HG03095 (cell line): Measurements from ENCODE around the gene SH3TC1.

Experiments used
- ATAC-seq: cut with Tn5 transposase; IDR thresholded peaks from one replicate; pipeline ENCODE4 v1.9.1; 2021; ENCODE audit warnings: moderate library complexity; ENCODE audit not compliant: unreplicated experiment

SH3TC1 gene

DNA sequence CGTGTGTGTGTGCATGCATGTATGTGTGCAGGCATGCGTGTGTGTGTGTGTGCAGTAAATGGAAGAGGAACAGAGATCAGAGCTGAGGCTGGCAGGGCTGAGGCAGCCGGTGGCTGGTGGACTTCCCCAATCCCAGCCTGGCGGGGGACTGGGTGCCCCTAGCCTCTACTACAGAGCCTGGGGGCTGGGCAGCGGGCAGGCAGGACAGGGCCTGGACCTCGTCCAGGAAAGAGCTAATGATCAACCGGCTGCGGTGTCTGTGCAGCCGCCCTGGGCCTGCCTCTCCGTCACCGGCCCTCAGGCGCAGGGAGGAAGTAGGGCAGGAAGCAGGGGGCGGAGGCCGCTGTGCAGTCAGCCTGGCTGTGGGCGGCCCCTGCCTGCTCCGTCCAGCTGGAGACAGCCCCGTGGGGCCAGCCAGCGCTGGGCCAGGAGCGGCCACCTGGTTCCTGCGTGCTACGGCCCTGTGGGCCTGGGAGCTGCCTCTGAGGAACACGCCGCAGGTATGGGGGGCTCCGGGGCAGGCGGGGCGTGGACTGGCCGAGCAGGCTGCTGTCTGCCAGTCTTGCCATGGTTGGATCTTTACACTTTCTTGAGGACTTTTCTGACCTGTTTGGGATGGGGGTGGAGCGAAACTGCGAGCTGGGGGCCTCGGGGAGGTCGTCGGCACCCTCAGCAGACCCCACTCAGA, at the start of gene SH3TC1:
Gene SH3TC1, plus strand, starts transcription at position 385 of the 688 bp plus-strand sequence. CDS start 5,905 bp downstream, outside the sequence.
- peak; percentile 79 for ATAC-seq

GRCh38 chr4:8149664-8150063, 49.4 kb upstream of the SH3TC1 start:
- no peak for ATAC-seq

DNA sequence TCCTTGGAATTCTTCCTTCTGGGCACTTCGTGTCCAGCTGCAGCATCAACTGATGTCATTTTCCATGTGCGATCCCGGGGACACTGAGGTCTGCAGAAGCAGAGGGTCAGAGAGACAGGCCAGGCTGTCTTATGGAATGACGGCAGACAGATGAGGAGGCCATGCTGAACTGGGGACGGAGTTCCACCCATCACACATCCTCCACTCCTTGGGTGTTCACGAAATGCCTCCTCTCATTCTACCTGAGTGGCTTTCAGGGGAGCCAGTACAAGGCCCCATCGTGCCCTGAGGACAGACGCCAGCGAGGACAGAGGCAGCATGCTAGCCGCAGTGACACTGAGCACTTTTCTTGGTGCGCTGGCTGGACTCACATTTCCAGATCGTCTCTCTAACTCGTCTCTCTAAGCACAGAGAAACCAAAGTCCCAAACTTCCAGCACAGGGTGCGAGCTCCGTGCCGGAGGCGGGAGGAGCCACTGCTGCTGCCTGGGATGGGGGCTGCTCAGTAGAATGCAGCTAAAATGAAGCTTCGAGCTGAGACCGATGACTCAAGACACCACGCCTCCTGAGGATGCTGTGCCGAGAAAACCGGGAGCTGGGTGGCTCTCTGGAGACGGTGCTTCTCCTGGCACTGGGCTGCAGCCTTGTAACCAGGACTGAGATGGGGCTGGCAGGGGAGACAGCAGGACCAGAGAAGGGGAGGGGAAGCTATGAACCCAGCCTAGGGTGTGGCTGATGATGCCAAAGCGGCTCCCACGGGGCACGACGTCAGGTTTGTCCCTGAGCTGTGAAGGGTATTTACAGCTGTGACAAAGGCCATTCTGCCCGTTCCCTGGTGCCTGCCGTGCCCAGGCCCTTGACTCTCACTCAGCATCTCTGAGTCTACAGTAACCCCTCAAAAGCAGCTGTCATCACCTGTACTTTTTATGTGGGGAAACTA, 48.7 kb upstream of the SH3TC1 start:
- no peak for ATAC-seq

GRCh38 chr4:8151165-8151650, 47.9 kb upstream of the SH3TC1 start:
- no peak for ATAC-seq

GRCh38 chr4:8152090-8152864, 46.8 kb upstream of the SH3TC1 start:
- no peak for ATAC-seq

DNA sequence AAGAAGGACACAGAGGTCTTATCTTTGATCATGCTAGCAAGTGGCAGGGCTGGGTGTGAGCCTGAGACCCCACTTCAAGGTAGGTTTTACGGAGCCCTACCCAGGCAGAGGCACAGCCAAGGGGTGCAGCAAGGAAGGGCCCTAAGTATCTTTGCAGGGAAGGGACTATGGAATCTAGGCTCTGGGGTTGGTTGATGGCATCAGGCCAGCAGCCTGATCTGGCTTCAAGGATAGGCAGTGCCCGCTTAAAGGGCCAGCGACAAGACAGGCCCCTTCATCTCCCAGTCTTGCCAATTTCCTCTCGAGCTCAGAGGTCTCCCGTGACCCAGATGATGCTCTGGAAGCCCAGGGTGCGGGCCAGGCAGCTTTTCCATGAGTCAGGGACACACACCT, 46.2 kb upstream of the SH3TC1 start:
- no peak for ATAC-seq

DNA sequence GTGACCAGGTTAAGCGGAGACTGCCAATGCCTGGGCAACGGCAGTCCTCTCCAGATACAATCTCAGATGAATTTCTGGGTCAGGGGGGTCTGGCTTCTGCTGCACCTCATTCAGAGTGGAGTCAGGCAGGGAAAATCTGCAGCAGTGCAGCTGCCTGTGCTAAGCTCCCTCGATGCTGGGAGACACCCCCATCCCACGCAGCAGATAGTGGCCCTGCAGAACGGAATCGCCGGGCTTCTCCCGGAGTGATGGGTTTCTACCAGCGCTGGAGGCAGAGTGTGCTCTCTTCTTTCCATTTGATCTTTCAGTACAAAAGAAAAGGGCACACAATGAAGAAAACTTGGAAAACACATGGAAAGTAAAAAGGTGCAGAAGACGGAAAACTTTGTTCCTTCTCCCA, 45.6 kb upstream of the SH3TC1 start:
- no peak for ATAC-seq

GRCh38 chr4:8155048-8155447, 44.0 kb upstream of the SH3TC1 start:
- no peak for ATAC-seq

DNA sequence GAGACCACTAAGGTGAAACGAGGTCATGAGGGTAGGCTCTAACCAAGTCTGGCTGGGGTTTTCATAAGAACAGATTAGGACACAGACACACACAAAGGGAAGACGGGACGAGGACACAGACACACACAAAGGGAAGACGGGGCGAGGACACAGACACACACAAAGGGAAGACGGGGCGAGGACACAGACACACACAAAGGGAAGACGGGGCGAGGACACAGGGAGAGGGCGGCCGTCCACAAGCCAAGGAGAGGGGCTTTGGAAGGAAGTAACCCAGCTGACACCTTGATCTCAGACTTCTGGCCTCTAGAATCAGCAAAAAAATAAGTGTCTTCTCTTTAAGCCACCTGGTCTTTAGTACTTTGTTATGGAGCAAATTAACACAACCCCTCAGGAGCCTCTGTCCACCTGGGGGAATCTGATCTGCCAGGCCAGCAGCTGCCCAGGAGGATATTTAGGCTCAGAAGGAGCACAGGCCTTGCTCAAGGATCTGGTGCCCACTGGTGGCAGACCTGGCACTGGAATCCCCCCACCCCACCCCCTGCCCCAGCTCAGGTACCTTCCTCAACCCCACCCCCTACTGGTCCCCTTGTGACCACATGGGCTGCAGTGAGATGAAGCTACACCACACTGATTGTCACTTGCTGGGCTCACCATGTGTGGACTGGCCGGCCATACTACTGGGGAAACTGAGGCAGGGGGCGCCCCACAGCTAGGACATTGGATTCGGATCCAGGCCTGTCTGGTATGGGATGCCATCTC, 43.2 kb upstream of the SH3TC1 start:
- ATAC-seq, result no peak

- ATAC-seq, result no peak
These were observed 42.5 kb upstream of the SH3TC1 start for GRCh38 chr4:8156617-8157016.

- ATAC-seq, result no peak
These were observed 41.6 kb upstream of the SH3TC1 start for GRCh38 chr4:8157496-8157895.

DNA sequence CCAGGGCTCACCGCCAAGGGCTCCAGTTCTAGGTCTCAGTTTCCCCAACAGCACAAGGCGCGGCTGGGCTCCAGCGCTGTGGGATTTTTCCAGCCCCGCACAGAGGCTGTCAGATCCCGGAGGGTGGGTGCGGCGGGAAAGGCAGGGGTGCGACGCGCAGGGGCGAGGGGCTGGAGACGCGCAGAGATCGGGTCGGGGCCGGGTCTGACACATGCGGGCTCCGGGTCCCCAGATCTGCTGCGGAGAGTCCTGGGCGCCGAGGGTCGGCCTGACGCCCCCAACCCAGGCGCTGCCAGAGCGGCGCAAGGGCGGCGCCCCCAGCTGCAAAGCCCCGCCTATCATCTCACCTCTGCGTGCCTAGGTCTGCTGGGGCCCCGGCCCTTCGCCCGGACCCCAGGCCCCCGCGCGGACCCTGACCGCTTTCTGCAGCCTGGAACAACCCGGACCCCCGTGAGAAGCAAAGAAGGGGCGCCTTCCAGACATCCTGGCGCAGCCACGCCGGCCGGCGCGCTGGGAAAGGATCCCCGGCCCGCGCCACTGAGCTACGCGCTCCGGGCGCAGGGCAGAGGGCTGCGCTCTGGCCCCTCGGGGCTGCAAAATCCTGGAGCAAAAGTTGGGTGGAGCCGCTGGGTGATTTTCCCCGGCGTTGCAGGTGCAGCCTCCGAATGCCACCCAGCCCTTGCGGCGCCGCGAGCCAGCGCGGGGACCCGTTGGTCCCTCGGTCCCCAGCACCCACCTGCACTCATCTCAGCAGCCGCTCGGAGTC, 41.0 kb upstream of the SH3TC1 start:
- ATAC-seq, result no peak

GRCh38 chr4:8158710-8159536, 40.2 kb upstream of the SH3TC1 start, which contains the start of gene ABLIM2:
Gene ABLIM2 (minus strand): TSS chr4:8158813. CDS start chr4:8158689, 124 bp downstream.
- ATAC-seq, result peak; percentile 98

DNA sequence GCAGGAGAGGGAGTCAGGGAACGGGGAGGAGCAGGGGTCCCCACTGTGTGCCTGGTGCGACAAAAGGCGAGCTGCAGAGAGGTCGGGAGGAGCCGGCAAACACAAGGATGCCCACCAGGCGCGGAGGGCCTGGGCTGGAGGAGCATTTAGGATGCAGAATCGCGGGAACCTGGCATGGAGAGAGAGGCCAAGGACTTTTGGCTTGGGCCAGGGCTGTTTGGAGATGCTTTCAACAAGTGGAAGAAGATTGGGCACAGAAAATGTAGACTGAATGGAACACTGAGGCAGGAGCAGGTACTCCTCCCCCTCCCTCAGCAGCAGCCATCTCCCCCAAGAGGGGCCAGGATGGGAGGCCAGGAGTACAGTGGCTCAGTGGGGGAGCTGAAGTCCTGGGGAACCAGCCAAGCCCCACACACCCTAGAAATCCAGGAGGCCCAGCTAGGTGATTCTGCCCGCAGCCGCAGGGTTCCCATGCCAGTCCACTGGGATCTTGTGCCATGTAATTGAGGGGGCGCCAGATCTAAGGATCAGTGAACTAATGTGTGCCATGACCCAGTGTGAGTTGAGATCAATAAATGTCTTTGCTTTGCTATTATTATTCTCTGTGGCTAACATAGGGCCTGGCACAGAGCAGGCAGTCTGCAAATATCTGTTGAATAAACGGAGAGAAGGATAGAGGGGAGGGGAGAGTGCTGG, 39.4 kb upstream of the SH3TC1 start:
- ATAC-seq, result no peak

DNA sequence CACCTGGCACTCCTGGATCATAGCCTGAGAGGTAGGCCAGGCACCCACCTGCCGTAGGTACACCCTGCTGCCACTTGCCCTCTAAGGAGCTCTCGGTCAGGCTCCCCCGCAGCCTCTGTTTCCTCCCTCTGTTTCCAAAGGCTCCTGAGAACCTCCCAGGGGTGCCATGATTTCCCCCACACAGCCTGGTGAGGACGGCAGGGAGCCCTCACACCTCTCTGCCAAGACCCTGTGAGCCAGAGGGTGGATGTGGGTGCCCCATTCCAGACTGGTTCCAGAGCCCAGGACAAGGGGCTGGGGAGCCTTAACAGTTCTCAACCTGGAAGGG, 38.9 kb upstream of the SH3TC1 start:
- ATAC-seq, result no peak

DNA sequence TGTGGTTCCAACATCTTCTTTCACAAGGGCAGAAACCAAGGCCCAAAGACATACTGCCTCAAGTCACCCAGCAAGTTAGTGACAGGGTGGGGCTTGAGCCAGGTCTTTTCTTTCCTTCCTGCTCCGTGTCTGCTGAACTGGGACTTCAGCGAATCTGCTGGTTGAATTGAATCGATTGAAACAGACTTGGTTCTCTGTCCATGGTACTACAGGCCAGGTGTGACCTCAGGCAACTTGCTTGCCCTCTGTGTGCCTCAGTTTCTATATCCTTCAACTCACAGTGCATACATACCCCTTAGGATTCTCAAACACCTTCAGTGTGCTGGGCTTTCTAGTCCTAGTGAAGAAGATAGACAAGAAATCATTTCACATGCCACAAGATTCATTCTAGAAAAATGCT, 38.5 kb upstream of the SH3TC1 start:
- ATAC-seq, result no peak

DNA sequence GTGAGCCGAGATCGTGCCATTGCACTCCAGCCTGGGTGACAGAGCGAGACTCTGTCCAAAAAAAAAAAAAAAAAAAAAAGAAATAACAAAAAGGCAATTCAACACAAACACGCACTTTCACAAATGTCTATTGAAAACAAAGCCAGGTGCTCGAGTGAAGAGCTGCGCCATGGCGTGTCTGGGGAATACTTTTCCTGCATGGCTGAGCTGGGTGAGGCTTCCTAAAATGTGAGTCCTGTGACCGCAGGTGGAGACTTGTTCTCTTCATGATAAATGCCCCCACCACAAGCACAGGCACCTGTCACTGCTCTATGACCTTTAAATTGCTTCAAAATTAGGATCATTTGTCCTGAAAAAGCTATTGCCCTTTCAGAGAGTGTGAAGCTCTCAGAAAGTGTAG, 36.5 kb upstream of the SH3TC1 start:
- ATAC-seq, result no peak

- no peak for ATAC-seq
These were observed 36.1 kb upstream of the SH3TC1 start for GRCh38 chr4:8163026-8163425.
